Measurements from ENCODE around the gene SERPINA1. TPM values are rescaled to one million over a fixed set of nuclear protein-coding genes. Genes with fewer than 3 reads are reported as not detected.
"Not testable (repeated sequence)": the region's sequence is repeated elsewhere in the genome, so short reads cannot be mapped to it uniquely, and the experiment has no call there.

The SERPINA1 gene
- total RNA-seq, 1 donor, result 453 TPM

DNA sequence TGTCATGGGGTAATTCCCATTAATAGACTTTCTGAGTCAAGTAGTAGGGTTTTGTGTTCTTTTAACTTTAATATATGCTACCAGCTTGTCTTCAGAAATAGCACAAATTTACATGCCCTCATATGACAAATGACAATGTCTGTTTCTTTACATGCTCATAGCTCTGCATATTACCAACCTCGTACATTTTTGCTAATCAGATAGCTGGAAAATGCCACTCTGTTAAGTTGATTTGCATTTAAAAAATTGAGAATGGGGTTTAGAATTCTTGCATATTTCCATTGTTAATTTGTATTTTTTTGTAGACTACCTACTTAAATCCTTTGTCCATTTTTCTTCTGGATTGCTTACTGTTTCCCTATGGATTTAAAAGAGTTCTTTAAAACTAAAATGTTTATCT lies 31.2 kb downstream of the SERPINA1 start:
- Histone ChIP-seq H3K9me3 (ENCODE audit: low read depth, low read length) (no peaks in the 10 kb centered on the region), H3K4me3 (ENCODE audit: low read length) (no peak overlapping the region), H3K27me3 (ENCODE audit: insufficient read depth, low read length) (peaks cover 11% of the 10 kb centered on the region), H3K4me1 (ENCODE audit: insufficient read depth, low read length) (no peaks in the 10 kb centered on the region)

DNA sequence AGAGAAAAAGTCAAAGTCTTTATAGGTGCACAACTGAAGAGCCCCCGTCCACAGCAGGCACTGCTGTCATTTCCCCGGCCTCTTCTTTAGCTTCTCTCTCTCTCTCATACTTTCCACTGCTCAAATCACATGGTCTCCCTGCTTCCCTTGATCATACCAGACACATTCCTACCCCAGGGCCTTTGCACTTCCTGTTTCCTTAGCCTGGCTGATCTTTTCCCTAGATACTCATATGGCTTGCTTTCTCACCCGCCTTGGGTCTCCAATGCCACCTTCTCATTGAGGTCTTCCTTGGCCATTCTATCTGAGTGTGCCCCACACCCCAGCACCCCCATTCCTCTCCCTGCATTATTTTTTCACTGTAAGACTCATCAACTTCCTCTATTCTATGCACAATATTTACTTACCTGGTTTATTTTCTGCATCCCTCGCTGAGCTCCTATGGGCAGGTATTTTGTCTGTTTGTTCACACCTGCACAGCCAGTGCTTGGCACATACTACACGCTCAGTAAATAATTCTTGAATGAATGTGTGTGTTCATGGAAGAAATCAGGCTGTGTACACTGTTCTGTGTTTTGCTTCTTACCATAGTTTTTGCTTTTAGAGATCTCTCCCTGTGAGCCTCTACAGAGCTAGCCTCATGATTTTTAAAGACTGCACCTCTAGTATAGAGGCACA lies 31.9 kb downstream of the SERPINA1 start:
- Histone ChIP-seq H3K27me3 (ENCODE audit: insufficient read depth, low read length) (peaks cover 11% of the 10 kb centered on the region), H3K4me3 (ENCODE audit: low read length) (no peak overlapping the region), H3K4me1 (ENCODE audit: insufficient read depth, low read length) (no peaks in the 10 kb centered on the region), H3K9me3 (ENCODE audit: low read depth, low read length) (no peaks in the 10 kb centered on the region)

DNA sequence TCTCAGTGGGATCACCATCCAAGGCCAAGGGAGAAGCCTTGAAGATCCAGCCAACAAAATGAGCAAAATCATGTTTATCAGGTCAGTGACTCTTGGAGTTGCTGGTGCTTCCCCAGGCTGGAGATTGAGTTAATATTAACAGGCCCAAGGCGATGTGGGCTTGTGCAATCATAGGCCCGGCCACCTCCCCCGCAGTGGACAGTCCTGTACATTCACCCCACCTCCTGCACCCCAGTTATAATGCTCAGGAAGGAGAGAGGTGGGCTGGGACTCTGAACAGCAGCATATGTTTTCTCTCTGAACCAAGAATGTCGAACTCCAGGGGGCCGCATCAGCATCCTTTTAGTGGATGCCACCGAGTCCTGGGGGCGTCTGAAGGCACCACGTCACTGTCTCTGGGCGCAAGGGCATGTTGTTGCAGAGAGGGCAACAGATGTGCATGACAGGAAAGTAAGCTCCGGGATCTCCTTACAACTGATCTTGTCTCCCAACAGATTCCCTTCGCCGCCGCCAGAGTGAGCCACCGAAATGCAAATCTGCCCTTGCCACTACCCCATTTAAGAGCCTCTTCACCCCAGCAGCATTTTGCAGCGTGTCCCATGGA lies 33.1 kb downstream of the SERPINA1 start:
- Histone ChIP-seq H3K27me3 (ENCODE audit: insufficient read depth, low read length) (peaks cover 11% of the 10 kb centered on the region), H3K4me3 (ENCODE audit: low read length) (no peak overlapping the region), H3K4me1 (ENCODE audit: insufficient read depth, low read length) (no peaks in the 10 kb centered on the region), H3K9me3 (ENCODE audit: low read depth, low read length) (no peaks in the 10 kb centered on the region)

DNA sequence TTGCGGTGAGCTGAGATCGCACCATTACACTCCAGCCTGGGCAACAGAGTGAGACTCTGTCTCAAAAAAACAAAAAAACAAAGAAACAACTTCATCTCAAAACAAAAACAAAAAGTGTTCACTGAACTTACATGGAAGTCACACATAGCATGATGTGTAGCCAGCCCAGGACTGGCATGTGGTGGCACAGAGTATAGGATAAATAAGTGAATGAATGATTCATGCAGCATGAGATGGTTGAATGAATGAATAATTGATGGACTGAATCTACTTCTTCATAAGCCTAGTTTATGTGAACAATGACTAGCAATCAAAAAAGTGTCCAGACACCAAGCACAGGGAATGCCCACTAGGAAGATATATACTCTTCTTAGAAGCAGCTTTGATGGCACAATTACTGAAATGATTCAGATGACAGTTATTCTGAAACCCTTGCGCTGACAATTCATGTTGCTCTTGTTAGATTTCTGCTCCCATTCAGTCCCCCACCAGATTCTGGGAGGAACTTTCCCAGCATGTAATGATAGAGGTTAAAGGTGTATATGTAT lies 33.7 kb downstream of the SERPINA1 start:
- Histone ChIP-seq H3K9me3 (ENCODE audit: low read depth, low read length) (no peaks in the 10 kb centered on the region), H3K27me3 (ENCODE audit: insufficient read depth, low read length) (peaks cover 11% of the 10 kb centered on the region), H3K4me1 (ENCODE audit: insufficient read depth, low read length) (no peaks in the 10 kb centered on the region)

DNA sequence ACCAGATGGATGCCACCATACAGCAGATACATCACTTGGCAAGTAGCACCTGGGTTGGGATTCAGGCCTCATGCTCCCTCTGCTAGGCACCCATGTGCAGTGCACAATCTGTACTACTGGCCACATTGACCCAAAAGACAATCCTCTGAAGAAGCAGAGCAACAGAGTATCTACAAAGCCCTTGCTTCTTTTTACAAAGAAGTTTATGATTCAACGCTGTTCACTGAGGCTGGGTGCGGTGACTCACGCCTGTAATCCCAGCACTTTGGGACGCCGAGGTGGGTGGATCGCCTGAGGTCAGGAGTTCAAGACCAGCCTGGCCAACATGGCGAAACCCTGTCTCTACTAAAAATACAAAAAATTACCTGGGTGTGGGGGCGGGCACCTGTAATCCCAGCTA lies 34.2 kb downstream of the SERPINA1 start:
- not testable (repeated sequence) for H3K9me3 ChIP-seq (ENCODE audit: low read depth, low read length); H3K4me3 ChIP-seq (ENCODE audit: low read length); H3K4me1 ChIP-seq (ENCODE audit: insufficient read depth, low read length)
- peaks cover 11% of the 10 kb centered on the region for H3K27me3 ChIP-seq (ENCODE audit: insufficient read depth, low read length)

More for the DNA sequence above, 33.7 kb downstream of the SERPINA1 start:
- H3K4me3 ChIP-seq (ENCODE audit: low read length), result no peak overlapping the region

DNA sequence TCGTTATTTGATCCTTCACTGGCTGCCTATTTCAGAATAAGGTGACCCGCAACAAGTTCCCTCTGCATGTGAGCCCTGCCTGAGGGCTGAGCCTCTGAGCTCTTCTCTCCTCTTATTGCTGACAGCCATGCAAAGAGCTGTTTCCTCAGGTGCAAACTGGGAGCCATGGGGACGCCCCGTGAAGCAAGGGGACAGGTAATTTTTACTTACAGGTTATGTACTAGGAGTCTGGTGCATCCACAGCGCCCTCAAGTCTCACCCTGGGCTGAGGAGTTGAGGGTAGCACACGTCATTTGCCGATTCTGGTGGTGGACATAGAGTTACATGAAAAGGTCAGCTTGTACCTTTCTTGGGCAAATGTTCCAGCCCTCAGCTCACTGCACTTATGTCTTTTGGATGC lies 39.1 kb downstream of the SERPINA1 start:
- Histone ChIP-seq H3K4me3 (ENCODE audit: low read length) (no peak overlapping the region), H3K27me3 (ENCODE audit: insufficient read depth, low read length) (no peaks in the 10 kb centered on the region), H3K9me3 (ENCODE audit: low read depth, low read length) (no peaks in the 10 kb centered on the region), H3K4me1 (ENCODE audit: insufficient read depth, low read length) (no peaks in the 10 kb centered on the region)

DNA sequence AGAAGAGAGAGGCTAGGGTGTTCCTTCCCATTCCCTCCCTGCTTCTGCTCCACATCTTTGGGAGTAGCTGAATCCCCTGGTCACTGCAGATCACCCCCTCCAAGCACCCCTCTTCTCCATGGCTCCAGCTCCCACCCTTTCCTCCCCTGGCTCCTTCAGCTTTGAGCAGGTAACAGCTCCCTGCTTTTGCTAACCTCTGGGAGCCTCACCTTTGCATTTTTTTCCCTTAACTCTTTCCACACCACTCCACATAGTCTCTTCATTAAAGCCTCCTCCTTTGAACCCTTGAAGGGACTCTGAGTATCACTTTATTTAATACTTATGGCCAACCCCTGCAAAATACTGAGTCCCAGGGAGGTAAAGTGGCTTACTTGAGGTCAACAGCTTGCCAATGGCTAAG lies 39.6 kb downstream of the SERPINA1 start:
- no peak overlapping the region for H3K4me3 ChIP-seq (ENCODE audit: low read length)
- no peaks in the 10 kb centered on the region for H3K4me1 ChIP-seq (ENCODE audit: insufficient read depth, low read length)
- H3K27me3 ChIP-seq (ENCODE audit: insufficient read depth, low read length), result no peaks in the 10 kb centered on the region
- no peaks in the 10 kb centered on the region for H3K9me3 ChIP-seq (ENCODE audit: low read depth, low read length)

DNA sequence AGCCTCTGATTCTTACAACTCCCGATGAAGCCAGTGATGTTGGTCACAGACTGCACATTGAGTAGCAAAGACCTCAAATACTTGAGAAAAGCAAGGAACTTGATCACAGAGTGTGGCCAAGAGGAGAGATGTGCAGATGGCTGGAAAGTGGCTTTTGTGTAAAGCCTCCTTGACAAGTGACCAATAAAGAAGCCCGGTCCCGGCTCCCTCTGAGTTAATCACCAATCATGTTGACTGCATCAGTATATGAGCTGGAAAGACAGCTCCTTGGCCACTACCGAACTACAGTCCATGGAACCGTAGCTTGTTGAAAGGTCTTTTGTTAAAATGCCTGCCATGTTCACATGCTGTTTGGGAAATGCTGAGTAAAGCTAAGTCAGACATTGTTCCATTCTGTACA lies 41.6 kb downstream of the SERPINA1 start:
- Histone ChIP-seq H3K9me3 (ENCODE audit: low read depth, low read length) (no peaks in the 10 kb centered on the region), H3K4me3 (ENCODE audit: low read length) (no peak overlapping the region), H3K4me1 (ENCODE audit: insufficient read depth, low read length) (peaks cover 19% of the 10 kb centered on the region), H3K27me3 (ENCODE audit: insufficient read depth, low read length) (no peaks in the 10 kb centered on the region)

DNA sequence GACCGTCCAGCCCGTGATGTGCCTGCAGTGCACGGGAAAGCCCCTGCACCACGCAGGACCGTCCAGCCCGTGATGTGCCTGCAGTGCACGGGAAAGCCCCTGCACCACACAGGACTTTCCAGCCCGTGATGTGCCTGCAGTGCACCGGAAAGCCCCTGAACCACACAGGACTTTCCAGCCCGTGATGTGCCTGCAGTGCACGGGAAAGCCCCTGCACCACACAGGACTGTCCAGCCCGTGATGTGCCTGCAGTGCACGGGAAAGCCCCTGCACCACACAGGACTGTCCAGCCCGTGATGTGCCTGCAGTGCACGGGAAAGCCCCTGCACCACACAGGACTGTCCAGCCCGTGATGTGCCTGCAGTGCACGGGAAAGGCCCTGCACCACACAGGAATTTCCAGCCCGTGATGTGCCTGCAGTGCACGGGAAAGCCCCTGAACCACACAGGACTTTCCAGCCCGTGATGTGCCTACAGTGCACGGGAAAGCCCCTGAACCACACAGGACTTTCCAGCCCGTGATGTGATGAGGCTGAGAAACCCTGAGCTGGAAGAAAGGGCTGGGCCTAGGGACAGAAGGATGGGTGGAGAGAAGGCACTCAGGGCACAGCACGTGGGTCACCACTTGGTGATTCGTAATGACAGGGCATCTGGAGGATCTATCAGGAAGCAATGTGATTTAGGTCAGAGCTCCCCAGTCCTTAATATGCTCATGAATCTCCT lies 42.2 kb downstream of the SERPINA1 start:
- not testable (repeated sequence) for H3K27me3 ChIP-seq (ENCODE audit: insufficient read depth, low read length); H3K9me3 ChIP-seq (ENCODE audit: low read depth, low read length); H3K4me3 ChIP-seq (ENCODE audit: low read length)
- peaks cover 23% of the 10 kb centered on the region for H3K4me1 ChIP-seq (ENCODE audit: insufficient read depth, low read length)

DNA sequence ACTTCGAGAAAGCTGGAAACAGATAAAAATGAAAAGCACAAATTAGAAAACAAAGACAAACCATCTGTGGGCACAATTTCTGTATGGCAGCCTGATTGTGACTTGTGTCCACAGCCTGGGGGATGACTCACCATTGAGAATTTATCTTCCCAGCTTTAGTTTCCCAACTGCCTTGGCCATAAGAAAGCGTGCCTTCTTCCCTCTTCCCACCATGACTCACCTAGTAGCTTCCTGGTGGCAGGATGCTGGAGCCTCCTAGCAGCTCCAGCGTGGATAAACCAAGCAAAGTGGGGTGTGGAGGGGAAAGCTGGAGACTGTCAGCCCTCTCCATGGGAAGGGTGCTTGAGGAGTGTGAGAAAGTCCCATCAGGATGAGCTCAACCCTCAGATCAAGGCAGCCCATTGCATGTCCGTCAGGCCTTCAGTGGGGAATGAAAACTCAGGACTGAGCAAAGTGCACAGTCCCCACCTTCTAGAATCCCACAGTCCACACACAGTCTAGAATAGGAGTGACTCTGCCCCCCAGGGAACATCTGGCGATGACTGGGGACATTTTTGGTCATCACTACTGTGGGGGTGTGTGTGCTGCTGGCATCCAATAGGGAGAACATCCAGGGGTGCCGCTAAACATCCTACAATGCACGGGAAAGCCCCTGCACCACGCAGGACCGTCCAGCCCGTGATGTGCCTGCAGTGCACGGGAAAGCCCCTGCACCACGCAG lies 42.9 kb downstream of the SERPINA1 start:
- Histone ChIP-seq H3K4me3 (ENCODE audit: low read length) (no peak overlapping the region), H3K4me1 (ENCODE audit: insufficient read depth, low read length) (peaks cover 23% of the 10 kb centered on the region), H3K27me3 (ENCODE audit: insufficient read depth, low read length) (no peaks in the 10 kb centered on the region), H3K9me3 (ENCODE audit: low read depth, low read length) (no peaks in the 10 kb centered on the region)

DNA sequence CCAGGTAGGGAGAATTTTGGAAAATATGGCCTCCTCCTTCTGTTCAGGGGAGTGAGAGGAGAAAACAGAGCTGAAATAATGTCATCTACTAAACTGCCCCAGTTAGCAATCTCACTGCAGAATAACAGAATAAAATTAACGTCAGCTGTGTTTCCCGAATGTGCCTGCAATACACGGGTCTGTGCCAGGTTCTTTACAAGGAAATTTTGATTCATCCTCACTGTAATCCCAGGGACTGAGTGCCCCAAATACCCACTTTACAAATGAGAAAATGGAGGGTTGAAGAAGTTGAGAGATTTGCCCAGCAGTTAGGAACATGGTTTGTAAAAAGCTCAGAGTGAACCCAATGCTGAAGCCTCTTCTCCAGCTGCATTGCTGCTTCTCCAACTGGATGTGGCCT lies 44.0 kb downstream of the SERPINA1 start:
- H3K27me3 ChIP-seq (ENCODE audit: insufficient read depth, low read length), result no peaks in the 10 kb centered on the region
- H3K4me1 ChIP-seq (ENCODE audit: insufficient read depth, low read length), result peaks cover 23% of the 10 kb centered on the region
- H3K4me3 ChIP-seq (ENCODE audit: low read length), result no peak overlapping the region
- no peaks in the 10 kb centered on the region for H3K9me3 ChIP-seq (ENCODE audit: low read depth, low read length)

DNA sequence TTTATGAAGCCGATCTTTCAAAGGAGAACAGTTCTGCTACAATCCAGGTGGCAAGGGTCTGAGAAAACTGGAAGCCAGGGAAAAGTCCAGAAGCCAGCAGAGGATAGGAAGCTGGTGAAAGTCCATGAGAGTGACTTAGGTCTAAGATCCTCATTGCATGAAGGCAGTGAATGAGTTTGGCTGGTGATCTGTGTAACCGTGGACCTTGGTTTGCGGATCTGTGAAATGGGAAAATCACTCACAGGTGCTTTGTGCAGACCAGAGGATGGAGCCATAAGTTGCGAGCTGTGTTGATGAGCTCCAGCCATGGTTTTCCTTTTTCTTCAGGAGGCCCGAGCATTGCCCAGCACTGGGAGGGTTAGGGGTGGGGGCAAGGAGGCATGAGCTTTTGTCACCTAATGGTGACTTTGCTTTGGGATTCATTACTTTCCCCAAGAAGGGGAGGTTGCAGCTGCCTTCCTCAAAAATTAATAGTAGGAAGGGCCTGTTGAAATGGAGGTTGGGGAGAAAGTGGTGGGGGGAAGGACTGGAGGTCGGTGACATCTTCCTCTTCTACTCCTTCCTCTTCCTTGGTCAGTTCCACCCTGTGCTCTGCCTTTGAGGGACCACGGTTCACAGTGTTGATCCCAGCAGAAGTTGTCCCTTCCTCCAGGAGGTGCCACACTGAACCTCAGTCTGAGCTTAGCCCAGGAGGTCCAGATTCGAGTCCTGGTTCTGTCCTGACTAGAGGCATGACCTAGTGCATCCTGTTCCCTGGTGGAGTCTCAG lies 45.0 kb downstream of the SERPINA1 start:
- Histone ChIP-seq H3K9me3 (ENCODE audit: low read depth, low read length) (no peaks in the 10 kb centered on the region), H3K4me3 (ENCODE audit: low read length) (no peak overlapping the region), H3K27me3 (ENCODE audit: insufficient read depth, low read length) (no peaks in the 10 kb centered on the region), H3K4me1 (ENCODE audit: insufficient read depth, low read length) (peaks cover 23% of the 10 kb centered on the region)

DNA sequence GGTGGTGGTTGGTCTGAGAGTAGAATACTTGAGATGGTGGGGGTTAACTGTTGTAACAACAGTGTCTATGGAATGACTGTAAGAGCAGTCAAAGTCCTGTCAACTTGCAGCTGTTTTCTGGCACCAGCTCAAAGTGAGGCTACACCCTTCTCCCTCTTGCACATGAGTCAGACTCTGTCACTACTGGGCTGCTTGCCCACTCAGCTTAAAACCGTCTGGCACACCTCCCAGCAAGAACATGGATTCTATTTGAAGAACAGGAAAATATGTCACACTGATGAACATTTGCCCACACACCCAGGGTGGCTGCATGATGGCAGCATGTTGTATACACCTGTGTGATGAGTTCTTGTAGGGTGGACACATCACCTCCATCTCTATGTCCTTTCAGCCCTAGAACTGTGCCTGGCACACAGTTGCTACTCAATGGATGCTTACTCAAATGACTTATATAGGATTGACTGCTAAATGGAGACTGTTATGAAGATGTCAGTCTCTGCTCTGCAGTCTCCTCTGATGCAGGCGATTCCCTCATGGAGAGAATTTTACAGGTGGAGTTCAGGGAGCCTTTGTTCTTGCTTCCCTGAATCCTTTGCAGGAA lies 46.0 kb downstream of the SERPINA1 start:
- no peaks in the 10 kb centered on the region for H3K27me3 ChIP-seq (ENCODE audit: insufficient read depth, low read length)
- H3K4me1 ChIP-seq (ENCODE audit: insufficient read depth, low read length), result peaks cover 23% of the 10 kb centered on the region
- H3K4me3 ChIP-seq (ENCODE audit: low read length), result no peak overlapping the region
- no peaks in the 10 kb centered on the region for H3K9me3 ChIP-seq (ENCODE audit: low read depth, low read length)

DNA sequence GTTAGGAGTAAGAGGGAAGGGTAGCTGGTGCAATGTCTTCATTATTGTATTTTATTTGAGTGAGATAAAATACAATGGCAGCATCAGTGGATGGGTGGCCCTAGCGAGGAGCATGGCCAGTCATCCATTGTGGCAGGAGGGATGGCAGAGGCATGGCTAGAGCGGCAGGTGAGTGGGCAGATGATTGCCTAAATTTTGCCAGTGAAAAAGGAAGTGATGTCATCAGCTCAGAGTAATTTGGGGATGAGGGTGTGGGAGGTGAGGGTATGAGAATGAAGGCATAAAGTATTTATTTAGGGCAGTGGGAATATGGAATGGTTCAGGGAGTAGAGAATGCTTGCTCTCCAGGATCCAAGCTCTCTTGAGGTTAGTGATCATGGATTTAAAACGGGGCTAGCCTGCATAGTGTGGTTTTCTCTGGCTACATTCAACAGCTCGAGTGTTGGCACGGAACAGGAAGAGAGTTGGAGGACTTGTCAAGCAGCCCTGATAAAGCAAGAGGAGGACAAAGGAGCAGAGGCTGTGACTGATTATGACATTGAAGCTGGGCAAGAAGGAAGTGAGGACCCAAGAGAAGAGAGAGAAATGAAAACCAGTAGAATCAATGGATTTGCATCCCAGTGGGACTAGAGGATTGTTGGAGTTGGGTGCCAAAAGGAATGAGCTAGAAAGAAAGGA lies 46.6 kb downstream of the SERPINA1 start:
- Histone ChIP-seq H3K4me3 (ENCODE audit: low read length) (no peak overlapping the region), H3K9me3 (ENCODE audit: low read depth, low read length) (no peaks in the 10 kb centered on the region), H3K27me3 (ENCODE audit: insufficient read depth, low read length) (no peaks in the 10 kb centered on the region), H3K4me1 (ENCODE audit: insufficient read depth, low read length) (peaks cover 23% of the 10 kb centered on the region)

Measured in mononuclear cell (primary cell).